ENCODE data around the gene OR13J1.

DNA sequence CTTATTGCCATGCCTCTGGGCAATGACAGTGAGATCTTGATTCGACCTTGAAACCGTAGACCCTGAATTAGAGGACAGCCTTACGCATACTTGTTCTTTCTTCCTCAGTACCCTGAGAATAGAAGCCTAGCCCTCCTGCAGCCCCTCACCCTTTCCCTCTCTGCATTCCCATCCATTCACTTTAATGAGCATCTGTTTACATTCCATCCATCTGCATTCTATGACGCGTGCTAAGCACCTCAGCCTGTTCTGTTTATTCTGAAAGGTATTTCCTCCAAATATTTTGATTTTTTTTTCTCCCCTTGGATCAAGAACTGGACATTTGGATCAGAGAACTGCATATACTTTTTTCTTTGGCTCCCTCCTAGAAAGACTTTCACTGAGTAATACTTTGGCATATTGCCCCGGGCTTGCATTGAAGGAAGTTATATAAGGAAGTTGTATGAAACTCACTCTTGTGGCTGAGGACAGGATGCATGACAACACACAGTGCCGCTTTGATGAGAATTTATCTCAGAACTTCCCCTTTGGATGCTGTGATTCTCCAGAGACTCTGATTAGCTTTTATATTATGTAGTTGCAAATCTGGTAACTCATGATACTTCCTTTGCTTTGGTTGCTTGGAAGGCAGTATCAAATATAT, 25.5 kb downstream of the OR13J1 start:
- TF ChIP-seq POLR2A (IDR thresholded peaks at IDR 0.05), result no peak
- TF ChIP-seq, protein P1, sequence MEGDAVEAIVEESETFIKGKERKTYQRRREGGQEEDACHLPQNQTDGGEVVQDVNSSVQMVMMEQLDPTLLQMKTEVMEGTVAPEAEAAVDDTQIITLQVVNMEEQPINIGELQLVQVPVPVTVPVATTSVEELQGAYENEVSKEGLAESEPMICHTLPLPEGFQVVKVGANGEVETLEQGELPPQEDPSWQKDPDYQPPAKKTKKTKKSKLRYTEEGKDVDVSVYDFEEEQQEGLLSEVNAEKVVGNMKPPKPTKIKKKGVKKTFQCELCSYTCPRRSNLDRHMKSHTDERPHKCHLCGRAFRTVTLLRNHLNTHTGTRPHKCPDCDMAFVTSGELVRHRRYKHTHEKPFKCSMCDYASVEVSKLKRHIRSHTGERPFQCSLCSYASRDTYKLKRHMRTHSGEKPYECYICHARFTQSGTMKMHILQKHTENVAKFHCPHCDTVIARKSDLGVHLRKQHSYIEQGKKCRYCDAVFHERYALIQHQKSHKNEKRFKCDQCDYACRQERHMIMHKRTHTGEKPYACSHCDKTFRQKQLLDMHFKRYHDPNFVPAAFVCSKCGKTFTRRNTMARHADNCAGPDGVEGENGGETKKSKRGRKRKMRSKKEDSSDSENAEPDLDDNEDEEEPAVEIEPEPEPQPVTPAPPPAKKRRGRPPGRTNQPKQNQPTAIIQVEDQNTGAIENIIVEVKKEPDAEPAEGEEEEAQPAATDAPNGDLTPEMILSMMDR (IDR thresholded peaks at IDR 0.05), result no peak
- peak in 1 of 2 donors; percentile 89 for TF ChIP-seq POLR2AphosphoS5 (IDR thresholded peaks at IDR 0.05; ENCODE audit: insufficient read depth in 1 of 2, low read depth in 1 of 2)

Data from vagina (tissue), 2 donors.